BJ (cell line): ENCODE data around the gene PFKFB2. TPM values are rescaled to one million over a fixed set of nuclear protein-coding genes. Genes with fewer than 3 reads are reported as not detected.

Experiments used
- CTCF ChIA-PET: fragments of 350-600 bp; formaldehyde crosslinking; extraction: SDS; loops from one replicate; lab custom pipeline; 2021; ENCODE audit warnings: antibody characterized with exemption, inconsistent platforms; lab: Yijun Ruan, JAX
- POLR2A ChIA-PET: fragments of 300-600 bp; sonication (Branson Sonifier 250); formaldehyde crosslinking; extraction: SDS; loops from one replicate; lab custom pipeline; 2021; ENCODE audit warnings: antibody characterized with exemption; lab: Charles Lee
- DNase-seq: peaks from one replicate; pipeline ENCODE4 v3.0.0-alpha.2; 2011; ENCODE audit warnings: low read depth
- H3K27me3 ChIP-seq: 2 replicates; pipeline ENCODE4 v1.6.0; 2011; ENCODE audit warnings: low read length; ENCODE audit not compliant: control insufficient read depth, insufficient read depth
- H3K36me3 ChIP-seq: 2 replicates; pipeline ENCODE4 v1.5.1; 2011; ENCODE audit warnings: low read length; ENCODE audit not compliant: control insufficient read depth, insufficient read depth
- H3K4me3 ChIP-seq: 2 replicates; pipeline ENCODE4 v1.5.1; 2011; ENCODE audit warnings: low read depth, mild to moderate bottlenecking, control low read depth, low read length
- CTCF ChIP-seq: IDR thresholded peaks from 2 replicates; pipeline ENCODE4 v1.5.1; 2011; ENCODE audit warnings: low read depth, mild to moderate bottlenecking, control low read depth, inconsistent platforms, low read length, moderate library complexity; ENCODE audit not compliant: insufficient read depth
- polyA plus RNA-seq: library from polyadenylated mRNA; depleted of rRNA; stranded (reverse); fragments of >200 nt; gene quantifications from 2 replicates; pipeline ENCODE4 v1.2.3, GENCODE V29; 2011

The PFKFB2 gene
- polyA plus RNA-seq, 1 experiment = 1.5 TPM

GRCh38 chr1:207019161-207019560, 33.9 kb upstream of the PFKFB2 start:
- H3K4me3 ChIP-seq = no peak overlapping the region
- DNase-seq = no peak
- no peaks in the 10 kb centered on the region for H3K36me3 ChIP-seq
- no peaks in the 10 kb centered on the region for H3K27me3 ChIP-seq
- POLR2A ChIA-PET = no interaction called here
- CTCF ChIA-PET = no interaction called here
- TF ChIP-seq CTCF = no peak

- no peaks in the 10 kb centered on the region for H3K36me3 ChIP-seq
- TF ChIP-seq CTCF = no peak
- DNase-seq = no peak
- H3K27me3 ChIP-seq = no peaks in the 10 kb centered on the region
- ChIA-PET POLR2A (no interaction called here), CTCF (interaction anchor here (0.9 kb wide), 1 partner anchor 14 kb away, joined by 3 read pairs; no protein-coding TSS in a partner anchor)
- H3K4me3 ChIP-seq = no peak overlapping the region
Observed at GRCh38 chr1:207019661-207020060, 33.4 kb upstream of the PFKFB2 start.

GRCh38 chr1:207020065-207020708, 32.9 kb upstream of the PFKFB2 start:
- Histone ChIP-seq H3K36me3 (no peaks in the 10 kb centered on the region), H3K27me3 (no peaks in the 10 kb centered on the region), H3K4me3 (no peak overlapping the region)
- CTCF ChIA-PET = interaction anchor here (0.9 kb wide), 1 partner anchor 14 kb away, joined by 3 read pairs; no protein-coding TSS in a partner anchor
- POLR2A ChIA-PET = interaction anchor here (0.6 kb wide), 1 partner anchor 115 kb away, joined by 13 read pairs; no protein-coding TSS in a partner anchor
- no peak for TF ChIP-seq CTCF
- DNase-seq = no peak

GRCh38 chr1:207020709-207021107, 32.4 kb upstream of the PFKFB2 start:
- Histone ChIP-seq H3K36me3 (no peaks in the 10 kb centered on the region), H3K4me3 (no peak overlapping the region), H3K27me3 (no peaks in the 10 kb centered on the region)
- DNase-seq = no peak
- ChIA-PET CTCF (interaction anchor here (1.0 kb wide), 1 partner anchor 11 kb away, joined by 4 read pairs; no protein-coding TSS in a partner anchor), POLR2A (interaction anchor here (0.6 kb wide), 1 partner anchor 115 kb away, joined by 13 read pairs; no protein-coding TSS in a partner anchor)
- no peak for TF ChIP-seq CTCF

- DNase-seq = no peak
- CTCF ChIA-PET = interaction anchor here (1.0 to 1.6 kb wide), 2 partner anchors 8 to 12 kb away, joined by 4 to 8 read pairs; no protein-coding TSS in a partner anchor
- Histone ChIP-seq H3K36me3 (no peaks in the 10 kb centered on the region), H3K4me3 (no peak overlapping the region), H3K27me3 (no peaks in the 10 kb centered on the region)
- no peak for TF ChIP-seq CTCF
- POLR2A ChIA-PET = interaction anchor here (0.6 kb wide), 2 partner anchors 114 to 116 kb away, joined by 3 to 13 read pairs; no protein-coding TSS in a partner anchor
Observed at GRCh38 chr1:207021139-207021861, 31.8 kb upstream of the PFKFB2 start.
